ENCODE measurements around the gene MLC1.

MLC1 gene

DNA sequence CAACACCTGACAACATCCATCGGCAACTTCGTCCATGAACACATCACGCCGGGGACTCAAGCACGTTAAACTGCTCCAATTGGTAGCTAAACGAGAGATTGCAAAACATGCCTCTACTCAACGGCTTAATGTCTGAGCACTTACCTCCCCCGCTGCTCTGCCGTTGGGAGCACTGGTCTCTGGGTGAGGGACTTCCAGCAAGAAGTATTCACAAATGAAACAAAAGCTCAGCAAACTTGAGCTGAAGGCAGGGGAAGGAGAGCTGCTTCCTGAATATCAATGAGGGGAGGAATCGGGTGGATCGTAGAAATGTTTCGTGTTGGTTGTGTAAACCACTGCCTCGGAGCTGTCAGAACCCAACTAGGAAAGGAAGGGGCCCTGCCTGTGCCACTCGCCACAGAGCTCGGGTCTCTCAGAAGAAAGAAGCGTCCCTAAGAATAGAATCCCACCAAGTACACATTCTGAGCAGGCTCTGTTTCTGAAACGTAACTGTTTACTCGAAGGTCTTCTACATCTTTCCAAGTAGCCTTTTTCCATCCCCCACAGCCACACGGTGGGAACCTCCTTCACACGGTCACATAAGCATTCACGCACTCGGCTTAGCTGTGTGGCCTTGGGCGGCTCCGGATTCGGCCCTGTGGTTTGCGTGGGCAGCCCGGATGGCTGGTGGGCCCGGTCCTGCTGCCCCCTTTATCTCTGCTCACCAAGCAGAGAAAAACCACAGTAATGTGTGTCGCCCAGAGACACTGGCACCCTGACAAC lies at the start of gene MLC1:
Gene MLC1 (minus strand): TSS at position 216 of the 762 bp plus-strand sequence. CDS start 524 bp downstream, outside the sequence.
- peak; percentile 7 for DNase-seq (ENCODE audit: low read depth)

GRCh38 chr22:50134481-50134880 lies 49.3 kb upstream of the MLC1 start:
- no peak for DNase-seq (ENCODE audit: low read depth)

- no peak for DNase-seq (ENCODE audit: low read depth)
Observed at GRCh38 chr22:50131894-50132293, 46.7 kb upstream of the MLC1 start.

- DNase-seq (ENCODE audit: low read depth), result no peak
Observed at GRCh38 chr22:50129121-50129736, 44.0 kb upstream of the MLC1 start.

DNA sequence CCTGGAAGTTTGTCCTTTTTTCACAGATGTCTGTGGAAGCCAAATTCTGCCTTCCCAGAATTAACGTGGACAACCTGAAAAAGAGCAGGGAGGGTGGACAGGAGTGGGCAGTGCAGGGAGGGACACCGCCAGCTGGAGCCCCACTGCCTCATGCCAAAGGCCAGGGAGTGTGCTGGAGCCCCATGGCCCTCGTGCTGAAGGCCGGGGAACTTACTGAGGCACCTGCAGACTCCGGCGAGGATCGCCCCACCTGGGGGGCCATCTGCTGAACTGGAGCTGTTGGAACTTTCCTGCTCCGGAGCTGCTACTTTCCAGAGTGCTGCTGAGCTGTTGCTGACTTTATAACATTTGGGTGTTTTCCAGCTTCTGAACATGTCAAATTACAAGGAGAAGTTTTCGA lies 39.8 kb upstream of the MLC1 start:
- DNase-seq (ENCODE audit: low read depth), result no peak

GRCh38 chr22:50123119-50123518 lies 37.9 kb upstream of the MLC1 start:
- no peak for DNase-seq (ENCODE audit: low read depth)

DNA sequence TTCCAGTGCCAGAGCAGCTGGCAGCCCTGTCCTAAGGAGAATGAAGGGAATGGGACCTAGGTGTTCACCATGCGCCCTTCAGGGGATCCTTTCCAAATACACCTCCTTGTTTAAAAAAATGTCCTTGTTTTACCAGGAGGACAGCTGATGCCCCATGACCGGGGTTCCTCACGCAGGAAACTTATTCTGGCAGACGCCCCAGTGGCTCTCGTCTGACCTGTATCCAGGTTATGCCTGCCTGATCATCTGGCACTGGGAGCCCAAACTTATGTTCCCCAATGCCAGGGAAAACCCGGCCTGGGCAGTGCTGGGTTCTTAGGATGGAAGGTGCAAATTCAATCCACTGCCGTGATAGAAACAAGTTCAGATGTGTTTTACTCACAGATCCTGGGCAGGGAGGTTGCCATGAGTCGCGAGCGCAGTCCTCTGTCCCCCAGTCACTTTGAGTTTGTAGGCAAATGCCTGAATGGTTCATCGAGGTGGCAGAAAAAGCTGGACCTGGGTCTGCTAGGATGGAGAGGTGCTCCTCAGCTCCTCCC lies 36.0 kb upstream of the MLC1 start:
- no peak for DNase-seq (ENCODE audit: low read depth)

GRCh38 chr22:50119768-50120251 lies 34.6 kb upstream of the MLC1 start:
- DNase-seq (ENCODE audit: low read depth), result no peak

GRCh38 chr22:50119169-50119767 lies 34.0 kb upstream of the MLC1 start:
- no peak for DNase-seq (ENCODE audit: low read depth)

DNA sequence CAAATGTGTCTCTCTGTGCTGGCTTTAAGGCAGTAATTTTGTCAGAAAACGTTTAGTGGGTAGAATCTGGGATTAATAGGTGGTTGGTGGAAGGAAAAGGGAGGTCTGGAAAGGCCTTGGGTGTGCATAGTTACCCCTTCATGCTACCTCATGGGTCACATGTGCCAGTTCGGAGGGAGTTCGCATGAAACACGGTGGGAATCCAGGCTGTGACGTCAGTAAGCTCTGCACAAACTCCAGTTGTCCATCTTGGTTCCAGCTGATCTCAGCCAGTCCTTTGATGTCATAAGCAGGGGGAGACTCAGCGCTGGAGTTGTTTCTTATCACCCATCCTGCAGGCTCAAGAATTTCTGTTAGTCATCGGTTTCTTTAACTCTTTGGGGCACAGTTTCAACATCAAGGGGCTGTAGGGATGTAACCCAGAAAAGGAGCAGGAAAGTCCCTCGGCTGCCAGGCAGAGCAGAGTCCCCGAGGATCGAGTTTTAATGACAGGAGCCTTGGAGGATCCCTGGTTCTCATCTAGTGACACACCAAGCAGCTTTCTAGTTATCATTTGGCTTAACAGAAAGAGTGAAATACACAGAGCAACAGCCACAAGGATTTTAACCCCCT lies 33.4 kb upstream of the MLC1 start:
- DNase-seq (ENCODE audit: low read depth), result no peak

- no peak for DNase-seq (ENCODE audit: low read depth)
Observed at GRCh38 chr22:50118129-50118528, 32.9 kb upstream of the MLC1 start.

GRCh38 chr22:50117168-50117762 lies 32.0 kb upstream of the MLC1 start:
- no peak for DNase-seq (ENCODE audit: low read depth)

DNA sequence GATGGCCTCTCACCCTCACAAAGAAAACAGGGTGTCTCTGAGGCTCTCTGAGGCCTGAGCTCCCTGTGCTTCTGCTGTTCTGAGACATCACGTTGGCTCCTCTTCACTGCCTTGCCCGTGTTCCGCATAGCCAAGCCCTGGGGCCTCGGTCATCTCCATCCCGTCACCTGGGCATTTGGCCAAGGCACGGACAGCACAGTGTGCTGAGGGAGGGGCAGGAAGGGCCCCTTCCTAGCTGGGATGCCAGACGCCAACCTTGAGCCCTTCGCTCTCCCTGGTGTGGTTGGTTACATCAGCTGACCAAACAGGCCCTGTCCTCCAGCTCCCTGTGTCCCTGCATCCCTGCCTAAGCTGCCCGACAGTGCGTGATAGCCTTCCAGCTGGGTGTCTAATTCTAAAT lies 30.5 kb upstream of the MLC1 start:
- DNase-seq (ENCODE audit: low read depth), result no peak

DNA sequence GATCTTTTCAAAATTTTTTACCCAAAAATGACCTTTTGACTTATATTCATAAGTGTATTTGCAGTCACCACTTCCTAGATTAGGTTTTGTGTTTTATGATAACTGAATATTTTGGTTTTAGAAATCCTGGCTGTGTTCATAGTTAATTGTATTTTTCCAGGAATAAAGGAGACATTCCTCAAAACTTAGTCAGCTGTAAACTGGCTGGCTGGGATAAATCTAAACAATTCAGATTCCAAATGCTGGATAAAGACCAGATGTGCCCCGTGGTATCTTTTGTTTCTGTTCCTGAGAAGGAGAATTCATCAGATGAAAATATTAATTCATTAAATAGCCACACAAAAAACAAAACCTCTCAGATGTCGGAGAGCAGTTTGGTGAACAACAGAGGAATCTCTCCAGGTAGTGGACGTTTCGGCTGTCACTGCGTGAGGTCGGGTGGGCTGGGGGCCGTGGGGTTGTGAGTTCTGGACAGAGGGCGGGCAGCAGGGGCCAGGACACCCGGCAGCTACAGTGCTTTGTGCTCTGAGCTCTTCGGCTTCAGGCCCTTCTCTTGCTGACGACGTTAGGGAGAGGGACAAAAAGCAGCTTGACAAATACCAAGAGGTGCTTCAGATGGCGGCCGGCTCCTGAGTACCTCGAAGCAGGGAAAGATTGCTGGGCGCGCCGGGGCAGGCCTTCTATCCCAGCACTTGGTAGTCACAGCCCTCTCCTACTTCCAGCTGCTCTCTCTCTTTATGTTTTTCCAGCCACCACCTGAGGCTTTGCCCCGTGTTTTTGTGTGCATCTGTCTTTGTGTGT lies 29.2 kb upstream of the MLC1 start:
- DNase-seq (ENCODE audit: low read depth), result no peak

DNA sequence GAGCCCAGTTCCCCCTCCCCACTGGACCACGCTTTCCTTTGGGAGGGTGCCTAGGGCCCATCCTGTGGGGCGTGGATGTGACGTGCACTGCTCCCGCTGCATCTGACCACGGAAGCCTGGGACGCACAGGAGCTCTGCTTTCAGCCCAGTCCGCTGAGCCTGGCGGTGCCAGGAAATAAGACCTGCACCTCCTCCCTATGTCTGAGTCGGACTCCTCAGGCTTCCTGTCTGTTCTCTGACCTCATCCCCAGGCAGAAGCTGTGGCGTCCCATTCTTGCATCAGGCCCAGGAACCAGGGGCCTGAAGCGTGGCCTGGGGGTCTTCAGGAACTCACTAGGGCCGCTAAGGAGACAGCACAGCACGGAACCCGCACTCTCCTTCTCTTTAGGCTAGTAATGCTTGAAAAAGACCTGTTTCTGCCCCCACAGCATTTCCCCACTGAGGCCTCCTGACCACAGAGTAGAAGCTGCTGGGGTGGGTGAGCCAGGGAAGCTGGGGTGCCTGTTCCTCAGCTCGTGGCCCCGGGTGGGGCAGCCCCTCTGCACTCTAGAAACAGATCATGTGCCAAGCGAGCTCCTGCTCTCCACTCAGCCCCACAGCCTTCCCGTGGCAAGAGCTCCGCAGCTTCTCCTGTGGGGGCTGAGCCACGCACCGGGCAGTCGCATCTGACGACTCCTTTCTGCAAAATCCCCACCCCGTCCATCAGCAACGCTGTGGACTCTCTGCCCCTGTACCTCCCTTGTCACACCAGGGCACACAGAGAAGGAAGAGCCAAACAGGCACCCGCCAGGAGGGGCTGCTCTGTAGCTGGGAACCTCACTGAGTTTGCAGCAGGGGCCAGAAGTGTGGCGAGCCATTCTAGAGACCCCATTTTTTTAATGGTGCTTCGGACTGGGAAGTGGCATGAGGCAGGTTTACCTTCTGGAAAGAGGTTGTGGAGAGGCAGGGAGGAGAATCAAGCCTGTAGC lies 27.2 kb upstream of the MLC1 start:
- DNase-seq (ENCODE audit: low read depth), result peak; percentile 27

GRCh38 chr22:50111056-50111455 lies 25.8 kb upstream of the MLC1 start:
- DNase-seq (ENCODE audit: low read depth), result no peak

DNA sequence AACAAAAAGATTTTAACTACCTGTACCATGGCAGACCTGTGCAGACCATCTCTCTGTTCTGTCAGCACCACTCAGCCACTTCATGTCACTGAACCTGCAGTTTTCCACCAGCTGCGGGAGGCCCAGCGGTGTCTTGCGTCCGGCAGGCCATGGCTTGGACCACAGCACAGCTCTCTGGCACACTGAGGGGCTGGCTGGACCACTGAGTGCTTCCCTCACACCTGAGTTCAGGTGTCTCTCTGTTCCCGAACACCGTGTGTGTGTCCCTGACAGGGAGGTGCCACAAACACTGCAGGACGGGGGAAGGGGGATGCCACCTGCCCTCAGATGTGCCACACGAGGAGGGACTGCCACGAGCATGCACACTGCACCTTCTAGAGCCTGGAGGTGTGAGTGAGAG lies 22.3 kb upstream of the MLC1 start:
- no peak for DNase-seq (ENCODE audit: low read depth)

- DNase-seq (ENCODE audit: low read depth), result no peak
Observed at GRCh38 chr22:50105208-50106100, 20.2 kb upstream of the MLC1 start.

GRCh38 chr22:50104141-50104544 lies 18.9 kb upstream of the MLC1 start:
- DNase-seq (ENCODE audit: low read depth), result no peak

Measured in activated T-cell treated with anti-CD3 and anti-CD28 coated beads for 48 hours (primary cell).